MG63 (cell line): ENCODE results near the gene SESN1. TPM values are rescaled to one million over a fixed set of nuclear protein-coding genes. Genes with fewer than 3 reads are reported as not detected.
A peak's percentile ranks its signal among the peaks of the same experiment; 100 is the strongest.

Source experiments
- DNase-seq: peaks from one replicate; pipeline ENCODE4 v3.0.0-alpha.2; 2020
- H3K27me3 ChIP-seq: fragments of 250-450 bp; sonication (Bioruptor Pico); 2 replicates; pipeline ENCODE4 v1.5.1; 2020; ENCODE audit warnings: mild to moderate bottlenecking, moderate library complexity
- H3K36me3 ChIP-seq: fragments of 250-450 bp; sonication (Bioruptor Pico); 2 replicates; pipeline ENCODE4 v1.5.1; 2020; ENCODE audit warnings: mild to moderate bottlenecking, moderate library complexity
- H3K4me3 ChIP-seq: fragments of 250-450 bp; sonication (Bioruptor Pico); 2 replicates; pipeline ENCODE4 v1.5.1; 2020; ENCODE audit warnings: mild to moderate bottlenecking, moderate library complexity
- H3K9me3 ChIP-seq: fragments of 250-450 bp; sonication (Bioruptor Pico); 2 replicates; pipeline ENCODE4 v1.5.1; 2020; ENCODE audit warnings: mild to moderate bottlenecking, moderate library complexity
- total RNA-seq: library from RNA; depleted of rRNA; stranded (reverse); fragments of >200 nt; shearing (Covaris generic); gene quantifications from 2 replicates; pipeline ENCODE4 v1.2.3, GENCODE V29; 2014; ENCODE audit warnings: low replicate concordance; rRNA removed

Gene SESN1
- total RNA-seq, 1 experiment from 2014 or later = 6.1 TPM

DNA sequence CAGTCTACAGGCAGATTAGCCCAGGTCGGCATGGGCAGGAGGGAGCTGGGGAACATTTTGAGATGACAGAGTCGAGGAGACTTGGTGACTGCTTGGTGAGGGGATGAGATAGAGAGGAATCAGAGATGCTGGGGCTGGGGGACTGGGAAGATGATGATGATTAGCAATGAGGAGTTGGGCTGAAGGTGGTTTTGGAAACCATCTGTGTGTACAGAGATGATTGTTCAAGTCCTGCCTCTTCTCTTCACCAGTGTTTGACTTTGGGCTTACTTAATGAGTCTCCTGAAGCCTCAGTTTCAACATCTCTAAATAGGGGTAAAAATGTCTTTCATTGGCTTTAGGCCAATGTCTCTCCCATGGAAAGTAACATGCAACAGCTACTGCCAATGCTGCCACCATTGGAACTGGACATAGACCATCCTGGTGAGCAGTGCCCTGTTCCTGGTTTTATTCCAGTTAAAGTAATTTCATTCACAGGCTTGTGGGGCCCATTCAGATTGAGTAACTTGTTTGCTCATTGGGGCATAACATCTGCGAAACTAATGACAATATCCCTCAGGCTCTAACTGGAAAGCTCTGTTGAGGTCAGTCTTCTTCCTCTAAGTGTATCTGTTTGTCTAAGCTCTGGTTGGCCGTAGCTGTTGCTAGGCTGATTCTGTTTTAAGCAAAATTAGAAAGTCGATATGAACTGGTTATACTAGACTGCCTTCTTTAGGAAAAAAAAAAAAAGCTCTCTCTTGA is 147.4 kb downstream of the SESN1 start:
- no peaks in the 10 kb centered on the region for H3K27me3 ChIP-seq
- no peak overlapping the region for H3K4me3 ChIP-seq
- DNase-seq = no peak
- no peaks in the 10 kb centered on the region for H3K9me3 ChIP-seq
- no peaks in the 10 kb centered on the region for H3K36me3 ChIP-seq

DNA sequence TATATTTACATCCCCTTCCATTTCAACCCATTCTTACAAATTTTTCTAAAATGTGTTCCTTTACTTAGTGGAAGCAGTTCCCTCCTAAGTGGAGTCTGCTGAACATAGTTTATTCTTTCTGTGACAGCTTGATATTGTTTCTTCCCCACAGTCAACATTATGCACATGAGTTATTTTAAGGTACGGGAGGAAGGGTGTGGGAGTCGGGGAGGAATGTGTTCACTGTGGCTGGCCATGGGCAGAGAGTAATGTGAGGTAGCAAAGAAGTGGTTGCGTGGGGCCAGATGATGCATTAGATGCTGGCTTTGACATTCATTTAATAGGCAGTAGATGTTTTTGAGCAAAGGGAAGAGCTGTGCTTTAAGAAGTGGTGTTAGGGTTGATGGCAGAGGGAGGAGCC is 148.0 kb downstream of the SESN1 start:
- no peaks in the 10 kb centered on the region for H3K36me3 ChIP-seq

GRCh38 chr6:108945681-108946159 is 148.9 kb downstream of the SESN1 start:
- no peaks in the 10 kb centered on the region for H3K36me3 ChIP-seq
- H3K27me3 ChIP-seq = no peaks in the 10 kb centered on the region
- H3K4me3 ChIP-seq = no peak overlapping the region
- peak; percentile 91 for DNase-seq
- no peaks in the 10 kb centered on the region for H3K9me3 ChIP-seq

More for the DNA sequence above, 148.0 kb downstream of the SESN1 start:
- no peaks in the 10 kb centered on the region for H3K27me3 ChIP-seq
- H3K4me3 ChIP-seq = no peak overlapping the region
- DNase-seq = no peak
- no peaks in the 10 kb centered on the region for H3K9me3 ChIP-seq

- no peaks in the 10 kb centered on the region for H3K27me3 ChIP-seq
- H3K9me3 ChIP-seq = no peaks in the 10 kb centered on the region
- H3K4me3 ChIP-seq = no peak overlapping the region
- peak; percentile 23 for DNase-seq
- H3K36me3 ChIP-seq = no peaks in the 10 kb centered on the region
Measured at GRCh38 chr6:108944707-108945680, 149.7 kb downstream of the SESN1 start.

DNA sequence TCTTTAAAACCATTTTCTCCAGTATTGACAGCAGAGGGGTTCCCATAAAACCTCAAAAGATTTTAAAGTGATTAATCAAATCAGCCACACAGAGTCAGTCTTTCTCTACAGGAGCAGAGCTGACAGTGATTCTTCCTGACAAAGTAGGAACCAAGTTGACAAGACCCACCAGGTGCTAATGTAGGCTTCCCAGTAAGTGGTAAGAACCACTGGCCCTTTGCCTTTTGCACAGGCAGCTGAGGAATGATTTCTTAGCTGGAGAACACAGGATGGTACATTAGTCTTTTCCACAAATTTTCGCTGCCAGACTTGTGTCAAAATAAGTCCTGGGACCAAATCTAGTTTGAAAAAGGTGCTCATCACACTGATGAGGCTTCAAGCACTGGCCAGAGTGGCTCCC is 150.6 kb downstream of the SESN1 start:
- no peak for DNase-seq
- H3K36me3 ChIP-seq = no peaks in the 10 kb centered on the region
- no peaks in the 10 kb centered on the region for H3K27me3 ChIP-seq
- H3K4me3 ChIP-seq = no peak overlapping the region
- H3K9me3 ChIP-seq = no peaks in the 10 kb centered on the region

GRCh38 chr6:108942556-108943492 is 151.8 kb downstream of the SESN1 start:
- no peaks in the 10 kb centered on the region for H3K9me3 ChIP-seq
- H3K4me3 ChIP-seq = no peak overlapping the region
- DNase-seq = no peak
- no peaks in the 10 kb centered on the region for H3K36me3 ChIP-seq
- H3K27me3 ChIP-seq = no peaks in the 10 kb centered on the region

GRCh38 chr6:108941859-108942258 is 152.8 kb downstream of the SESN1 start:
- Histone ChIP-seq H3K36me3 (no peaks in the 10 kb centered on the region), H3K9me3 (no peaks in the 10 kb centered on the region), H3K4me3 (no peak overlapping the region), H3K27me3 (no peaks in the 10 kb centered on the region)
- DNase-seq = no peak

DNA sequence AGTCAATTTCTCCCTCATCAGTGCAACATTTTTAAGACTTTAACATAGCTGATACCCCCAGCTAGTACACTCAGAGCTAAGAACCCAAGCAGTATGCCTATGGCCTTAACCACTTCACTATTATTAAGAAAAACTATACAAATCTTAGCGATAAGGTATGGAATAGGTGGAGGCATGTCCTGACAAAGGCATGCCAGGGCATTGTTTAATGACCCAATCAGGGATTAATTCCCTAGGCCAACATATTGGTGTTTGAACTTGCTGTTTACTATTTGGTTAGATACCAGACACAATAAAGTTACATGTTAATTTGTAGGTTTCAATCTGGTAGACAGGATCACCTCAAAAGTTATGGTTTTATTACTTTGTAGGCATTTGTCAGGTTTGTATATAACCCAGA is 153.4 kb downstream of the SESN1 start:
- no peak overlapping the region for H3K4me3 ChIP-seq
- no peaks in the 10 kb centered on the region for H3K27me3 ChIP-seq
- no peaks in the 10 kb centered on the region for H3K36me3 ChIP-seq
- H3K9me3 ChIP-seq = no peaks in the 10 kb centered on the region
- no peak for DNase-seq

GRCh38 chr6:108940741-108941140 is 153.9 kb downstream of the SESN1 start:
- H3K27me3 ChIP-seq = no peaks in the 10 kb centered on the region
- no peak for DNase-seq
- no peaks in the 10 kb centered on the region for H3K36me3 ChIP-seq
- no peaks in the 10 kb centered on the region for H3K9me3 ChIP-seq
- H3K4me3 ChIP-seq = no peak overlapping the region

- Histone ChIP-seq H3K9me3 (no peaks in the 10 kb centered on the region), H3K36me3 (no peaks in the 10 kb centered on the region), H3K27me3 (no peaks in the 10 kb centered on the region), H3K4me3 (no peak overlapping the region)
- no peak for DNase-seq
Measured at GRCh38 chr6:108937170-108937569, 157.5 kb downstream of the SESN1 start.

Other genes with a start within 250 kb of the SESN1 start
- 0.96 and 1.8 TPM in 2 replicates for gene ARMC2, start 246.4 kb downstream of the SESN1 start, total RNA-seq
- 27.2 and 30.0 TPM in 2 replicates for gene CEP57L1, start 661 bp upstream of the SESN1 start, total RNA-seq